DOHH2 (cell line): Measurements from ENCODE around the gene MEOX2.

ENCODE experiments used
- CTCF ChIP-seq: fragments of 200-600 bp; sonication (generic); IDR thresholded peaks from one replicate; pipeline ENCODE4 v1.5.1; 2014; ENCODE audit warnings: antibody characterized with exemption, mild to moderate bottlenecking, low read depth, low read length; ENCODE audit not compliant: poor library complexity, severe bottlenecking
- EZH2phosphoT487 ChIP-seq: fragments of 200-600 bp; sonication (generic); IDR thresholded peaks from 2 replicates; pipeline ENCODE4 v1.6.1; 2017; ENCODE audit warnings: borderline replicate concordance, mild to moderate bottlenecking, antibody characterized with exemption, low read length, moderate library complexity, mixed read lengths

GRCh38 chr7:15709978-15710377 lies 23.5 kb upstream of the MEOX2 start:
- TF ChIP-seq CTCF = no peak
- TF ChIP-seq EZH2phosphoT487 = no peak
